Duodenal mucosa (tissue), 2 donors: ENCODE measurements around the gene SCAI.
"Not testable (repeated sequence)": the region's sequence is repeated elsewhere in the genome, so short reads cannot be mapped to it uniquely, and the experiment has no call there.

Experiments
- H3K27ac ChIP-seq: one replicate; pipeline ENCODE4 v1.7.0; 2013; ENCODE audit warnings: low read depth, low read length
- H3K27me3 ChIP-seq, 2 donors: one replicate each; pipeline ENCODE4 v1.7.0; 2013; ENCODE audit warnings: low read length in 2 of 2, control low read depth in 1 of 2; ENCODE audit not compliant: insufficient read depth in 2 of 2, control insufficient read depth in 1 of 2
- H3K36me3 ChIP-seq, 2 donors: one replicate each; pipeline ENCODE4 v1.7.0; 2013; ENCODE audit warnings: low read length in 2 of 2, control low read depth in 1 of 2; ENCODE audit not compliant: insufficient read depth in 2 of 2, control insufficient read depth in 1 of 2
- H3K4me1 ChIP-seq, 2 donors: one replicate each; pipeline ENCODE4 v1.7.0; 2013; ENCODE audit warnings: low read length in 2 of 2, control low read depth in 1 of 2; ENCODE audit not compliant: insufficient read depth in 2 of 2, control insufficient read depth in 1 of 2
- H3K4me3 ChIP-seq, 2 donors: one replicate each; pipeline ENCODE4 v1.7.0; 2013; ENCODE audit warnings: low read length in 2 of 2, low read depth in 1 of 2
- H3K9ac ChIP-seq, 2 donors: one replicate each; pipeline ENCODE4 v1.7.0; 2013; ENCODE audit warnings: low read length in 2 of 2, low read depth in 1 of 2
- H3K9me3 ChIP-seq, 2 donors: one replicate each; pipeline ENCODE4 v1.7.0; 2013; ENCODE audit warnings: low read length in 2 of 2, control low read depth in 1 of 2; ENCODE audit not compliant: control insufficient read depth in 1 of 2

SCAI gene

GRCh38 chr9:125082197-125082596, 61.1 kb downstream of the SCAI start:
- H3K9ac ChIP-seq, H3K27me3 ChIP-seq, H3K9me3 ChIP-seq, H3K27ac ChIP-seq, H3K4me1 ChIP-seq, H3K4me3 ChIP-seq, H3K36me3 ChIP-seq: not testable (repeated sequence)

GRCh38 chr9:125080797-125081196, 62.5 kb downstream of the SCAI start:
- not testable (repeated sequence) for H3K9ac ChIP-seq, H3K27ac ChIP-seq, H3K4me3 ChIP-seq, H3K36me3 ChIP-seq, H3K27me3 ChIP-seq, H3K9me3 ChIP-seq, H3K4me1 ChIP-seq

GRCh38 chr9:125079931-125080330, 63.4 kb downstream of the SCAI start:
- Histone ChIP-seq H3K27me3 (no peaks in the 10 kb centered on the region), H3K9me3 (peaks cover 3 to 5% of the 10 kb centered on the region in 2 donors), H3K36me3 (no peaks in the 10 kb centered on the region), H3K4me3 (no peak overlapping the region), H3K27ac (no peak overlapping the region), H3K9ac (no peak overlapping the region), H3K4me1 (no peaks in the 10 kb centered on the region)

- no peak overlapping the region for H3K4me3 ChIP-seq
- H3K9ac ChIP-seq = no peak overlapping the region
- no peaks in the 10 kb centered on the region for H3K4me1 ChIP-seq
- no peaks in the 10 kb centered on the region for H3K36me3 ChIP-seq
- H3K9me3 ChIP-seq = peaks cover 0 to under 1% of the 10 kb centered on the region in 2 donors
- no peak overlapping the region for H3K27ac ChIP-seq
- H3K27me3 ChIP-seq = no peaks in the 10 kb centered on the region
Measured at GRCh38 chr9:125075997-125076396, 67.3 kb downstream of the SCAI start.

GRCh38 chr9:125074976-125075375, 68.4 kb downstream of the SCAI start:
- no peak overlapping the region for H3K9ac ChIP-seq
- no peak overlapping the region for H3K4me3 ChIP-seq
- H3K4me1 ChIP-seq = no peaks in the 10 kb centered on the region
- no peak overlapping the region for H3K27ac ChIP-seq
- H3K27me3 ChIP-seq = no peaks in the 10 kb centered on the region
- no peaks in the 10 kb centered on the region for H3K9me3 ChIP-seq
- no peaks in the 10 kb centered on the region for H3K36me3 ChIP-seq

- no peak overlapping the region for H3K4me3 ChIP-seq
- no peaks in the 10 kb centered on the region for H3K9me3 ChIP-seq
- no peak overlapping the region for H3K9ac ChIP-seq
- no peak overlapping the region for H3K27ac ChIP-seq
- H3K27me3 ChIP-seq = no peaks in the 10 kb centered on the region
- no peaks in the 10 kb centered on the region for H3K36me3 ChIP-seq
- H3K4me1 ChIP-seq = no peaks in the 10 kb centered on the region
Measured at GRCh38 chr9:125066839-125067619, 76.3 kb downstream of the SCAI start.

GRCh38 chr9:125061391-125061790, 81.9 kb downstream of the SCAI start:
- H3K27me3 ChIP-seq = no peaks in the 10 kb centered on the region
- no peak overlapping the region for H3K9ac ChIP-seq
- H3K4me1 ChIP-seq = no peaks in the 10 kb centered on the region
- H3K9me3 ChIP-seq = no peaks in the 10 kb centered on the region
- no peak overlapping the region for H3K4me3 ChIP-seq
- H3K36me3 ChIP-seq = no peaks in the 10 kb centered on the region
- H3K27ac ChIP-seq = no peak overlapping the region

GRCh38 chr9:125049212-125050049, 93.9 kb downstream of the SCAI start:
- Histone ChIP-seq H3K4me1 (no peaks in the 10 kb centered on the region), H3K36me3 (no peaks in the 10 kb centered on the region), H3K27ac (no peak overlapping the region)

GRCh38 chr9:125043631-125044030, 99.7 kb downstream of the SCAI start:
- no peaks in the 10 kb centered on the region for H3K9me3 ChIP-seq
- H3K4me3 ChIP-seq = no peak overlapping the region
- no peaks in the 10 kb centered on the region for H3K36me3 ChIP-seq
- no peaks in the 10 kb centered on the region for H3K4me1 ChIP-seq
- no peak overlapping the region for H3K9ac ChIP-seq
- H3K27me3 ChIP-seq = no peaks in the 10 kb centered on the region
- H3K27ac ChIP-seq = no peak overlapping the region

More at GRCh38 chr9:125049212-125050049, 93.9 kb downstream of the SCAI start:
- H3K9ac ChIP-seq = no peak overlapping the region
- H3K27me3 ChIP-seq = no peaks in the 10 kb centered on the region
- H3K9me3 ChIP-seq = no peaks in the 10 kb centered on the region
- no peak overlapping the region for H3K4me3 ChIP-seq

GRCh38 chr9:125043148-125043547, 100.2 kb downstream of the SCAI start:
- Histone ChIP-seq H3K27ac (no peak overlapping the region), H3K9ac (no peak overlapping the region), H3K4me3 (no peak overlapping the region), H3K27me3 (no peaks in the 10 kb centered on the region), H3K36me3 (no peaks in the 10 kb centered on the region), H3K4me1 (no peaks in the 10 kb centered on the region), H3K9me3 (no peaks in the 10 kb centered on the region)
